ENCODE measurements around the gene PDE1A.

The PDE1A gene

DNA sequence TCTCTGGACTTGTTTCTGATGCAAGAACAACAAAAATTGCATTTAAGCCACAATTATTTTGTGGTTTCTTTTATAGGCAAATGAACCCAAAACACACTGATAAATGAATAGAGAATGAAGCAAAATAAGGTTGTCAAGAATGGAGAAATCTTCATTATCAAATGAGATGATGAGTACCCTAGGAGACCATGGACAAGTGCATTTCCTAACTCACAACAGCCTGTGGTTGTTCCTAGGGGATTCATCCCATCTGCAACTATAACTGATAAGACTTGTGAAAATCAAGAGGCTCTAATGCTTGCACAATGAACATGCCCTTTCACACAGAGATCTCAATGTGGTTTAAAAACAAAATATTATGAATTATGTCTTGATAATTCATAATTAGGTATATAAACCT, 159.9 kb downstream of the PDE1A start:
- no peak for TF ChIP-seq TAF1 (IDR thresholded peaks at IDR 0.05; ENCODE audit: borderline replicate concordance, insufficient read depth, low read length)
- TF ChIP-seq, protein P1, sequence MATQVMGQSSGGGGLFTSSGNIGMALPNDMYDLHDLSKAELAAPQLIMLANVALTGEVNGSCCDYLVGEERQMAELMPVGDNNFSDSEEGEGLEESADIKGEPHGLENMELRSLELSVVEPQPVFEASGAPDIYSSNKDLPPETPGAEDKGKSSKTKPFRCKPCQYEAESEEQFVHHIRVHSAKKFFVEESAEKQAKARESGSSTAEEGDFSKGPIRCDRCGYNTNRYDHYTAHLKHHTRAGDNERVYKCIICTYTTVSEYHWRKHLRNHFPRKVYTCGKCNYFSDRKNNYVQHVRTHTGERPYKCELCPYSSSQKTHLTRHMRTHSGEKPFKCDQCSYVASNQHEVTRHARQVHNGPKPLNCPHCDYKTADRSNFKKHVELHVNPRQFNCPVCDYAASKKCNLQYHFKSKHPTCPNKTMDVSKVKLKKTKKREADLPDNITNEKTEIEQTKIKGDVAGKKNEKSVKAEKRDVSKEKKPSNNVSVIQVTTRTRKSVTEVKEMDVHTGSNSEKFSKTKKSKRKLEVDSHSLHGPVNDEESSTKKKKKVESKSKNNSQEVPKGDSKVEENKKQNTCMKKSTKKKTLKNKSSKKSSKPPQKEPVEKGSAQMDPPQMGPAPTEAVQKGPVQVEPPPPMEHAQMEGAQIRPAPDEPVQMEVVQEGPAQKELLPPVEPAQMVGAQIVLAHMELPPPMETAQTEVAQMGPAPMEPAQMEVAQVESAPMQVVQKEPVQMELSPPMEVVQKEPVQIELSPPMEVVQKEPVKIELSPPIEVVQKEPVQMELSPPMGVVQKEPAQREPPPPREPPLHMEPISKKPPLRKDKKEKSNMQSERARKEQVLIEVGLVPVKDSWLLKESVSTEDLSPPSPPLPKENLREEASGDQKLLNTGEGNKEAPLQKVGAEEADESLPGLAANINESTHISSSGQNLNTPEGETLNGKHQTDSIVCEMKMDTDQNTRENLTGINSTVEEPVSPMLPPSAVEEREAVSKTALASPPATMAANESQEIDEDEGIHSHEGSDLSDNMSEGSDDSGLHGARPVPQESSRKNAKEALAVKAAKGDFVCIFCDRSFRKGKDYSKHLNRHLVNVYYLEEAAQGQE (IDR thresholded peaks at IDR 0.05; ENCODE audit: insufficient read depth in 1 of 2, low read depth in 2 of 2, low read length in 2 of 2): no peak
- no peak for TF ChIP-seq POLR2AphosphoS5 (IDR thresholded peaks at IDR 0.05; ENCODE audit: low read depth, low read length)
- no peak for TF ChIP-seq SIN3A (IDR thresholded peaks at IDR 0.05; ENCODE audit: borderline replicate concordance, insufficient read depth, low read length)
- TF ChIP-seq FOXP2 (optimal IDR thresholded peaks at IDR 0.05; ENCODE audit: borderline replicate concordance, extremely low read depth, extremely low read length, insufficient read depth): no peak

DNA sequence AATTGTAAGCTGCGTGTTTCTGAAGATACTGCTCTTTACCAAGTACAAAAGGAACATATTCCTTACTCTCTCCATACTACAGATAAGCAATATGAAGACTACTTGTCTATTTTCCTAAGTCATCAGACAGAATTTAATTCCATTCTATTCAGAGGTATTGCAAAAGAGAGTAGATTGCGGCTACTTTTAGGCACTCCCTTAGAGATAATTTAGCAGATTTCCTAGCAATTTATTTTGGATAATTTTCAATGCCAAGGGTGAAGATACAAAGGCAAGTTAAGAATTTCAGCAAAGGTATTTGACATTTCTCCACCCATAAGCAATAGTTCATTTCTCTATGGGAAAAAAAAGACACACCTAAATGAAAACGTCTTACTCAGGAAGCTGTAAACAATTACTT, 161.1 kb downstream of the PDE1A start:
- TF ChIP-seq FOXP2 (optimal IDR thresholded peaks at IDR 0.05; ENCODE audit: borderline replicate concordance, extremely low read depth, extremely low read length, insufficient read depth) (no peak), POLR2AphosphoS5 (IDR thresholded peaks at IDR 0.05; ENCODE audit: low read depth, low read length) (no peak), TAF1 (IDR thresholded peaks at IDR 0.05; ENCODE audit: borderline replicate concordance, insufficient read depth, low read length) (no peak), SIN3A (IDR thresholded peaks at IDR 0.05; ENCODE audit: borderline replicate concordance, insufficient read depth, low read length) (no peak)
- TF ChIP-seq, protein P1 (IDR thresholded peaks at IDR 0.05; ENCODE audit: insufficient read depth in 1 of 2, low read depth in 2 of 2, low read length in 2 of 2): no peak

DNA sequence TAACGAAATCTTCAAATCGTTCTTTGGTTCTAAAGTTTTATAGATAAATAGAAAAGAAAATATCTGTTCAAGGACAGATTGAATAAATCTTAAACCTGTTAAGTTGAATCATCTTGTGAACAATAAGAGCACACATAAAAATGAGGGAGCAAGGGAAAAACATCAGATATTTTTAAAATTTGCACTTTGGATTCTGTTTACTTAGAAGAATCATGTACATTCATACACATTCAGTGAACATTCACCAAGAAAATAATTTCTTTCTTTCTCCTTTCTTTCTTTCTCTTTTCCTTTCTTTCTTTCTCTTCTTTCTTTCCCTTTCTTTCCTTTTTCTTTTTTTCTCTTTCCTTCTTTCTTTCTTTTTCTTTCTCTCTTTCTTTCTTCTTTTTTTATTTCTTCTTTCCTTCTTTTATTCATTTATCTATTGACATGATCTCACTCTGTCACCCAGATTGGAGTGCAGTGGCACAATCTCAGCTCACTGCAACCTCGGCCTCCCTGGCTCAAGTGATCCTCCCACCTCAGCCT, 164.9 kb downstream of the PDE1A start:
- TF ChIP-seq TAF1 (IDR thresholded peaks at IDR 0.05; ENCODE audit: borderline replicate concordance, insufficient read depth, low read length) (no peak), FOXP2 (optimal IDR thresholded peaks at IDR 0.05; ENCODE audit: borderline replicate concordance, extremely low read depth, extremely low read length, insufficient read depth) (no peak), POLR2AphosphoS5 (IDR thresholded peaks at IDR 0.05; ENCODE audit: low read depth, low read length) (no peak), SIN3A (IDR thresholded peaks at IDR 0.05; ENCODE audit: borderline replicate concordance, insufficient read depth, low read length) (no peak)
- TF ChIP-seq, protein P1 (IDR thresholded peaks at IDR 0.05; ENCODE audit: insufficient read depth in 1 of 2, low read depth in 2 of 2, low read length in 2 of 2): no peak

DNA sequence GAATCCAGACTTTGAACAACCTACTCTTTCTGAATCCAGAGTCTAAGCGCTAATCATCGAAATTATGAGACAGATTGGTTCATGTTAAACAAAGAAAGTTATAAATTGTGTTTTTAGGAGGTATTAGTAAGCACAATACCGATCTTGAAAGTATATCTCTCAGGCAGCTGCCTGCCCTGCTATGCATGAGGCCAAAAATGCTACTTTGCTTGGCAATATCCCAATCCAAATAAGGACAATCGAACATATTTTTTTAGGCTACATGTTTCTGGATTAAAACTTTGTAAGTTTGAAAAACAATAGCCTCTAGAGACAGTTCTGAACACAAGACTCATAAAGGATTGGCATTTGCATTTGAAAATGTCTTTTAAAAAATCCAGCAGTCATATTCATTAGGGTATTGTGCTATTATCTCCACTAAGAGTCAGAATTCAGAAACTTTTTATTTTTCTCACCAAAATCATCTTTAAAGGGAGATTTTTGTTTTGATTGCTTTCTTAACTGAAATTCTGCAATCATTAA, 167.1 kb downstream of the PDE1A start:
- TF ChIP-seq SIN3A (IDR thresholded peaks at IDR 0.05; ENCODE audit: borderline replicate concordance, insufficient read depth, low read length) (no peak), POLR2AphosphoS5 (IDR thresholded peaks at IDR 0.05; ENCODE audit: low read depth, low read length) (no peak), TAF1 (IDR thresholded peaks at IDR 0.05; ENCODE audit: borderline replicate concordance, insufficient read depth, low read length) (no peak), FOXP2 (optimal IDR thresholded peaks at IDR 0.05; ENCODE audit: borderline replicate concordance, extremely low read depth, extremely low read length, insufficient read depth) (no peak)
- TF ChIP-seq, protein P1 (IDR thresholded peaks at IDR 0.05; ENCODE audit: insufficient read depth in 1 of 2, low read depth in 2 of 2, low read length in 2 of 2): no peak
